Right lobe of liver (tissue), 4 donors: Measurements from ENCODE around the gene PYCARD.
A peak's percentile ranks its signal among the peaks of the same experiment; 100 is the strongest.

Source experiments
- CTCF ChIP-seq, 4 donors: fragments of 200-600 bp in 3 of 4; fragments of 450-650 bp in 1 of 4; IDR thresholded peaks; one replicate each; pipeline versions ENCODE4 v1.5.1 to v1.8.0; 2016 to 2022; ENCODE audit warnings: antibody characterized with exemption in 4 of 4, mild to moderate bottlenecking in 2 of 4
- POLR2A ChIP-seq: fragments of 450-650 bp; IDR thresholded peaks from one replicate; pipeline ENCODE4 v1.6.1; 2017; ENCODE audit warnings: antibody characterized with exemption, mild to moderate bottlenecking
- donor health status: DM: no; HTN: no; CAD: no.
- donor health status: DM: no; HTN: no; CAD: no.
- donor health status: DM: no; HTN: yes; CAD: no.

GRCh38 chr16:31202414-31203375 lies at the start of gene PYCARD:
- TF ChIP-seq CTCF (IDR thresholded peaks at IDR 0.05) (no peak), POLR2A (peak; percentile 30)
